Heart left ventricle (tissue), 16 donors: Measurements from ENCODE around the gene USP40. TPM values are rescaled to one million over a fixed set of nuclear protein-coding genes. Genes with fewer than 3 reads are reported as not detected.

Experiments
- ATAC-seq, 4 donors: fragments of 200-7000 bp; cut with Tn5 transposase; one replicate each; pipeline ENCODE4 v1.9.1; 2020 to 2022; ENCODE audit warnings: moderate library complexity in 4 of 4, mild to moderate bottlenecking in 3 of 4, moderate number of reproducible peaks in 1 of 4
- DNase-seq, 5 donors: peaks; one replicate each; pipeline ENCODE4 v3.0.0-alpha.2; 2020
- H3K27ac ChIP-seq, 12 donors: fragments of 200-600 bp; sonication (generic) in 4 of 12; one replicate each; pipeline versions ENCODE4 v1.5.0 to v1.8.0; 2016 to 2022; ENCODE audit warnings: mild to moderate bottlenecking in 2 of 12
- H3K27me3 ChIP-seq, 9 donors: fragments of 200-600 bp; sonication (generic) in 2 of 9; one replicate each; pipeline versions ENCODE4 v1.5.1 to v1.8.0; 2016 to 2022; ENCODE audit warnings: mild to moderate bottlenecking in 3 of 9
- H3K36me3 ChIP-seq, 9 donors: fragments of 200-600 bp; sonication (generic) in 2 of 9; one replicate each; pipeline versions ENCODE4 v1.5.0 to v1.8.0; 2018 to 2022; ENCODE audit warnings: mild to moderate bottlenecking in 2 of 9
- H3K4me1 ChIP-seq, 12 donors: fragments of 200-600 bp; sonication (generic) in 4 of 12; one replicate each; pipeline versions ENCODE4 v1.5.0 to v1.8.0; 2016 to 2022; ENCODE audit warnings: mild to moderate bottlenecking in 3 of 12
- H3K4me3 ChIP-seq, 12 donors: fragments of 200-600 bp; sonication (generic) in 4 of 12; one replicate each; pipeline versions ENCODE4 v1.5.0 to v1.8.0; 2017 to 2022; ENCODE audit warnings: mild to moderate bottlenecking in 9 of 12, moderate library complexity in 4 of 12
- H3K9me3 ChIP-seq, 12 donors: fragments of 200-600 bp; sonication (generic) in 4 of 12; one replicate each; pipeline versions ENCODE4 v1.5.0 to v1.8.0; 2016 to 2022; ENCODE audit warnings: mild to moderate bottlenecking in 1 of 12
- POLR2A ChIP-seq, 2 donors: fragments of 450-650 bp; IDR thresholded peaks; one replicate each; pipeline ENCODE4 v1.6.1; 2017; ENCODE audit warnings: antibody characterized with exemption in 2 of 2, mild to moderate bottlenecking in 2 of 2, moderate library complexity in 2 of 2
- WGBS, 4 donors: extraction: QIAGEN DNeasy Blood & Tissue Kit in 2 of 4; methylation state at CpG; one replicate each; pipeline versions ENCODE4 v1.1.5 to v1.1.7; 2013 to 2018; 5-methylcytosine and 5-hydroxymethylcytosine counted together
- intact Hi-C, 10 donors: fragments of 100-400 bp; cut with DNase I; formaldehyde crosslinking; loops; one replicate each; pipeline versions ENCODE4 v1.11.1 to v1.14.2; 2022
- polyA plus RNA-seq, 2 donors: library from polyadenylated mRNA; stranded (reverse); fragments of 200-250 nt; gene quantifications; one replicate each; pipeline ENCODE4 v1.2.3, GENCODE V29; 2013
- total RNA-seq, 9 donors: library from RNA; depleted of rRNA in 2 of 9; stranded (reverse); fragments of >200 nt in 2 of 9; fragmentation: NEBNext Ultra II Directional in 3 of 9; extraction: Animal tissue kit (Norgen Biotek cat#: 25700) in 3 of 9; gene quantifications; one replicate each; pipeline versions ENCODE4 v1.1.0 to v1.2.4, GENCODE V29; 2016 to 2023
- TF ChIP-seq, protein P1 (sequence below), 12 donors: fragments of 200-600 bp; sonication (generic) in 4 of 12; IDR thresholded peaks; one replicate each; pipeline versions ENCODE4 v1.5.0 to v1.8.0; 2018 to 2022; ENCODE audit warnings: antibody characterized with exemption in 12 of 12, mild to moderate bottlenecking in 5 of 12
- donor health status: ischemic (EF 13 %, LVEDD 7.1; RV severe dilation, severe dysfunction).
- donor health status: healthy with polysubstance abuse.
- donor health status: DM: no; HTN: yes; CAD: no.
- donor health status: DM: no; HTN: no; CAD: no.
- donor health status: ischemic (EF 25% LVEDD 6.9; RV normal size, moderate dysfunction).
- donor health status: ischemic (EF 25% LVEDD 5.7; RV mildly dilated, moderate dysfunction).
- donor health status: healthy.
- donor health status: DM: yes; HTN: yes; CAD: no.
- donor health status: ischemic (EF 35%, LVEDD 5.7; RV mildly dilated, moderate dysfunction).
- donor health status: nonischemic (EF 11% LVEDD 7.7; RV severe dilation, severe dysfunction).
- donor health status: DM: yes; HTN: yes; CAD: no.
- donor health status: PGD.
- donor health status: ischemic (EF 29% LVEDD 5.4; RV normal size, mild dysfunction).
- donor health status: nonischemic (EF 23%, LVEDD 6.1; RV moderate dilation, normal function).

Gene USP40
- total and polyA plus RNA-seq, 11 donors = 11.1 to 21.8 (median 18.2) TPM

DNA sequence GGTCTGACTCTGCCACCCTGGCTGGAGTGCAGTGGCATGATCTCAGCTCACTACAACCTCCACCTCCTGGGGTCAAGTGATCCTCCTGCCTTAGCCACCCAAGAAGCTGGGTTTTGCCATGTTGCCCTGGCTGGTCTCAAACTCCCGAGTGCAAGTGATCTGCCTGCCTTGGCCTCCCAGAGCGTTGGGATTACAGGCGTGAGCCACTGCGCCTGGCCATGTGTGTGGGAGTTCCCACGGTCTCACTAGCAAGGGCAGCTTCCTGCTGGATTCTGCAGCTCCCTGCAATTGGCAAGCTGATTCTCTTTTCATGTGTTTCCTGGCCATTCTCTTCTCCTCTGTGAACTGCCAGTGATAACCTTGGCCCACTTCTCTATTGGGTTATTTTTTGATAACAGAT is 84.0 kb downstream of the USP40 start:
- Histone ChIP-seq H3K4me1 (peaks cover 0 to 21% (median 9%) of the 10 kb centered on the region in 12 donors), H3K4me3 (no peak overlapping the region), H3K9me3 (no peaks in the 10 kb centered on the region), H3K27ac (no peak overlapping the region), H3K27me3 (no peaks in the 10 kb centered on the region), H3K36me3 (peaks cover 0 to 93% (median 69%) of the 10 kb centered on the region in 9 donors)
- intact Hi-C loops = no loop called here
- WGBS, 4 donors = 58 to 75% (median 69%) methylated on average over 5 of the region's 5 CpGs
- DNase-seq (no peak), ATAC-seq (no peak)
- TF ChIP-seq, protein P1, sequence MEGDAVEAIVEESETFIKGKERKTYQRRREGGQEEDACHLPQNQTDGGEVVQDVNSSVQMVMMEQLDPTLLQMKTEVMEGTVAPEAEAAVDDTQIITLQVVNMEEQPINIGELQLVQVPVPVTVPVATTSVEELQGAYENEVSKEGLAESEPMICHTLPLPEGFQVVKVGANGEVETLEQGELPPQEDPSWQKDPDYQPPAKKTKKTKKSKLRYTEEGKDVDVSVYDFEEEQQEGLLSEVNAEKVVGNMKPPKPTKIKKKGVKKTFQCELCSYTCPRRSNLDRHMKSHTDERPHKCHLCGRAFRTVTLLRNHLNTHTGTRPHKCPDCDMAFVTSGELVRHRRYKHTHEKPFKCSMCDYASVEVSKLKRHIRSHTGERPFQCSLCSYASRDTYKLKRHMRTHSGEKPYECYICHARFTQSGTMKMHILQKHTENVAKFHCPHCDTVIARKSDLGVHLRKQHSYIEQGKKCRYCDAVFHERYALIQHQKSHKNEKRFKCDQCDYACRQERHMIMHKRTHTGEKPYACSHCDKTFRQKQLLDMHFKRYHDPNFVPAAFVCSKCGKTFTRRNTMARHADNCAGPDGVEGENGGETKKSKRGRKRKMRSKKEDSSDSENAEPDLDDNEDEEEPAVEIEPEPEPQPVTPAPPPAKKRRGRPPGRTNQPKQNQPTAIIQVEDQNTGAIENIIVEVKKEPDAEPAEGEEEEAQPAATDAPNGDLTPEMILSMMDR (IDR thresholded peaks at IDR 0.05) = no peak
- no peak for TF ChIP-seq POLR2A (IDR thresholded peaks at IDR 0.05)

DNA sequence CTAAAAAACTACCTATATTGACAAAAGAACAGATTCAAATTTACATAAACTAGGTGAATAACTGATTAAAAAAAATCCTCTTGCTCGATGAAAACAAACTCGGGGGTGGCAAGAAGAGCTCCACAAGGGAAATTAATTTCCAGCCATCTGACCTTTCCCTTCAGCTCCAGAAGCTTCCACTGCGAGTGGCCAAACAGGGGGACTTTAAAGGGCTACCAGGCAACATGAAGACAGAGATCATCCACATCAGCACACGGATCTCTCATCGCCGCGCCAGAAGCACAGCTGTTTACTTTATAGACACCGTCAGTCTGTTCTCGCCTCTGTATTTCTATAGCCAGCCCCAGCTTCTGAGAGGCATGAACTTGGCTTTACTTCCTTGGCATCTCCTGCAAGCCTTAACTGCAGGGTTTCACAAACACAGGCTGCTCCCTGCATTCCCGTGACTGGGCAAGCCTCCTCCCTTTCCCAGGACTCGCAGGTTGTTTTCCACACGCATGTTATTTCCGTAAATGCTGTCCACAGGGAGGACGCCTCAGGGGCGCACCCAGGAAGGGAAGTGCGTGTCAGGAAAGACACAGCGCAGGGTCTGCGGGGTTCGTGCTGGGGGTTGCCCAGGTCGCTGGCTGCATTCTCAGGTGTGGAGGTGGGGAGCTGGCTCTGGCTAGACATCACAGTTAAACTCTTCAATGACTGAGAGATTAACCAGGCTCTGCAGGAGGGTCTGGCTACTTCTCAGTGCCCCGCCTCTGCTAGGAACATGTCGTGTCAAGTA is 85.0 kb downstream of the USP40 start:
- Histone ChIP-seq H3K27ac (peak overlapping the region in 1 of 12 donors; percentile 60), H3K4me1 (peaks cover 0 to 11% (median 2%) of the 10 kb centered on the region in 12 donors), H3K9me3 (no peaks in the 10 kb centered on the region), H3K36me3 (peaks cover 0 to 97% (median 76%) of the 10 kb centered on the region in 9 donors), H3K27me3 (no peaks in the 10 kb centered on the region), H3K4me3 (no peak overlapping the region)
- DNase-seq (no peak), ATAC-seq (no peak)
- intact Hi-C loops = no loop called here
- TF ChIP-seq, protein P1 (IDR thresholded peaks at IDR 0.05) = no peak
- TF ChIP-seq POLR2A (IDR thresholded peaks at IDR 0.05) = no peak
- 72 to 77% (median 75%) methylated on average over 22 of the region's 22 CpGs for WGBS, 4 donors

DNA sequence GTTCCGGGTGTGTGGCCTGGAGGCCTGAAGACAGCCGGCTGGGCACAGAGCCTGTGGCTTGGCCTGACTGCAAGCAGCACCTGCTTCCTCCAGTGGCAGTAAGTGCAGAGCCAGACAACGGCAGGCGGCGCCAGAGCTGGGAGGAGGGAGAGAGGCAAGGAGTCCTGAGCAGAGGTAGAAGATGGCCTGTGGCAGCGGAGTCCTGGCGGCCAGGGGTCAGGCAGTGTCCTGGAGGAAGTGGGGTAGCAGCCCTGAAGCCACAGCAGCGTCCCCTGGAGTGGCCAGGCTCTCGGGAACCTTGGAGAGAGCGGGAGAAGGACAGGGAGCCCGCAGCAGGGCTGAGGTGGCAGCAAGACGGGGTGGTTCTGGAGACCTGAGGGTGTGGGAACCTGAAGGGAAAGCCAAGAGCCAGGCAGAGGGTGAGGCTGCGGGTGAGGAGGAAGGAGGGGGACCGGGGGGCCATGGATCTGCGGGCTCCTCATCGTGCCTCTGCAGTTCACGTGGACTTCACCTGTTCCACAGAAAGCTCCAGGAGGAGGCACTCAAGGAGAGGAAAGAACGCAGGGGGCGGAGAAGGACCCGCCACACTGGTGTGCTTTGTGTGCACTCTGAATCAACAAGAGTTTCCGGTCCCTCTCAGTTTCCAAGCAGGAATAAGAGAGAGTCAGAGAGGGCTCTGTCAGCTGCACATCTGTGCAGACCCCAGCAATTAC is 85.9 kb downstream of the USP40 start:
- H3K9me3 ChIP-seq = no peaks in the 10 kb centered on the region
- WGBS, 4 donors = 82 to 86% (median 84%) methylated on average over 21 of the region's 21 CpGs
- H3K36me3 ChIP-seq = peaks cover 0 to 97% (median 77%) of the 10 kb centered on the region in 9 donors
- no peaks in the 10 kb centered on the region for H3K27me3 ChIP-seq
- no peak for TF ChIP-seq POLR2A (IDR thresholded peaks at IDR 0.05)
- TF ChIP-seq, protein P1 (IDR thresholded peaks at IDR 0.05) = peak in 1 of 12 donors; percentile 8
- DNase-seq (peak in 2 of 5 donors; percentile 59 to 60), ATAC-seq (peak; percentile 27 to 66 (median 45))
- H3K27ac ChIP-seq = peak overlapping the region in 1 of 12 donors; percentile 60
- H3K4me3 ChIP-seq = no peak overlapping the region
- intact Hi-C loops = no loop called here
- H3K4me1 ChIP-seq = peaks cover 0 to 7% (median 0%) of the 10 kb centered on the region in 12 donors
